Suprapubic skin (tissue), 4 donors: ENCODE results near the gene KIF13A.

ENCODE experiments used
- CTCF ChIP-seq, 2 donors: fragments of 200-600 bp in 1 of 2; fragments of 450-650 bp in 1 of 2; sonication (generic) in 1 of 2; IDR thresholded peaks; one replicate each; pipeline ENCODE4 v1.5.1; 2016 to 2019; ENCODE audit warnings: antibody characterized with exemption in 2 of 2, mild to moderate bottlenecking in 1 of 2, moderate library complexity in 1 of 2
- EP300 ChIP-seq: sonication (generic); formaldehyde crosslinking; IDR thresholded peaks from one replicate; pipeline ENCODE4 v1.6.1; 2017; ENCODE audit warnings: antibody characterized with exemption
- POLR2A ChIP-seq, 2 donors: fragments of 450-650 bp; IDR thresholded peaks; one replicate each; pipeline ENCODE4 v1.6.1; 2017; ENCODE audit warnings: antibody characterized with exemption in 2 of 2, mild to moderate bottlenecking in 2 of 2, moderate library complexity in 2 of 2
- POLR2AphosphoS5 ChIP-seq, 3 donors: sonication (generic); formaldehyde crosslinking; IDR thresholded peaks; one replicate each; pipeline ENCODE4 v1.6.1; 2017; ENCODE audit warnings: antibody characterized with exemption in 3 of 3

- TF ChIP-seq CTCF (IDR thresholded peaks at IDR 0.05) (no peak), EP300 (no peak), POLR2A (IDR thresholded peaks at IDR 0.05) (no peak), POLR2AphosphoS5 (IDR thresholded peaks at IDR 0.05) (no peak)
These were observed 22.8 kb downstream of the KIF13A start for GRCh38 chr6:17964633-17965032.
